ENCODE results near the gene PDE11A.

DNA sequence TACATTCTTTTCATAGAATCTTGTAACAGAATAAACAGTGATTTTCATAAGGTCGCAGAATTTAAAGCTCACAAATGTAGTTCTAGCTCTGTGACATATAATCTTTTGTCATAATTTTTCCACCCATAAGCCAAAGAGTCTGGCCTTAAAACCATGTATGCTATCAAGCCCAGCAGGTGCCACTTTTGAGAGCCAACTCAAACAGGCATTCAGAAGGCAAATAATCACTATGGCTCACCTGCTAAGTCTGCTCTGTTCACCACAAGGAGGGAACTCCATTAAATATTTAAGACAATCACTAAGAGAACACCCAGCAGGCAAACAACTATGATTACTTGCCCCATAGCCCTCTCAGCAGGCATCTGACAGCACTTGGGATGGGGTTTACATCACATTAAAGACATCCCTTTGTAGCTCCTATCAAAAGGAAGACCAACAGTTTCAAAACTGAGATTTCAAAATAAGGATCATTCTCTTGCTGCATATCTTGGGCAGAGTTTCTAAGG, 241.6 kb downstream of the PDE11A start:
- TF ChIP-seq, protein P1, sequence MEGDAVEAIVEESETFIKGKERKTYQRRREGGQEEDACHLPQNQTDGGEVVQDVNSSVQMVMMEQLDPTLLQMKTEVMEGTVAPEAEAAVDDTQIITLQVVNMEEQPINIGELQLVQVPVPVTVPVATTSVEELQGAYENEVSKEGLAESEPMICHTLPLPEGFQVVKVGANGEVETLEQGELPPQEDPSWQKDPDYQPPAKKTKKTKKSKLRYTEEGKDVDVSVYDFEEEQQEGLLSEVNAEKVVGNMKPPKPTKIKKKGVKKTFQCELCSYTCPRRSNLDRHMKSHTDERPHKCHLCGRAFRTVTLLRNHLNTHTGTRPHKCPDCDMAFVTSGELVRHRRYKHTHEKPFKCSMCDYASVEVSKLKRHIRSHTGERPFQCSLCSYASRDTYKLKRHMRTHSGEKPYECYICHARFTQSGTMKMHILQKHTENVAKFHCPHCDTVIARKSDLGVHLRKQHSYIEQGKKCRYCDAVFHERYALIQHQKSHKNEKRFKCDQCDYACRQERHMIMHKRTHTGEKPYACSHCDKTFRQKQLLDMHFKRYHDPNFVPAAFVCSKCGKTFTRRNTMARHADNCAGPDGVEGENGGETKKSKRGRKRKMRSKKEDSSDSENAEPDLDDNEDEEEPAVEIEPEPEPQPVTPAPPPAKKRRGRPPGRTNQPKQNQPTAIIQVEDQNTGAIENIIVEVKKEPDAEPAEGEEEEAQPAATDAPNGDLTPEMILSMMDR (IDR thresholded peaks at IDR 0.05): no peak
- TF ChIP-seq POLR2A (IDR thresholded peaks at IDR 0.05): no peak

Data from esophagus squamous epithelium (tissue), 4 donors.